Measurements from ENCODE around the gene FNDC5.
A peak's percentile ranks its signal among the peaks of the same experiment; 100 is the strongest.

Gene FNDC5

GRCh38 chr1:32897082-32898049 lies 26.7 kb upstream of the FNDC5 start:
- DNase-seq: no peak

GRCh38 chr1:32896451-32896850 lies 25.7 kb upstream of the FNDC5 start:
- no peak for DNase-seq

GRCh38 chr1:32895325-32896215 lies 24.9 kb upstream of the FNDC5 start:
- no peak for DNase-seq

GRCh38 chr1:32894681-32895080 lies 24.0 kb upstream of the FNDC5 start:
- DNase-seq: no peak

GRCh38 chr1:32894019-32894600 lies 23.4 kb upstream of the FNDC5 start:
- no peak for DNase-seq

- no peak for DNase-seq
These were observed 22.7 kb upstream of the FNDC5 start for GRCh38 chr1:32893198-32894018.

GRCh38 chr1:32892368-32893197 lies 21.9 kb upstream of the FNDC5 start:
- no peak for DNase-seq

- DNase-seq: no peak
These were observed 20.9 kb upstream of the FNDC5 start for GRCh38 chr1:32891630-32892029.

GRCh38 chr1:32891241-32891570 lies 20.5 kb upstream of the FNDC5 start:
- DNase-seq: no peak

- DNase-seq: no peak
These were observed 20.0 kb upstream of the FNDC5 start for GRCh38 chr1:32890516-32891240.

GRCh38 chr1:32889731-32890278 lies 19.1 kb upstream of the FNDC5 start:
- DNase-seq: no peak

GRCh38 chr1:32888677-32889420 lies 18.1 kb upstream of the FNDC5 start:
- DNase-seq: no peak

- DNase-seq: no peak
These were observed 17.4 kb upstream of the FNDC5 start for GRCh38 chr1:32888134-32888533.

GRCh38 chr1:32887623-32888022 lies 16.9 kb upstream of the FNDC5 start:
- DNase-seq: no peak

GRCh38 chr1:32886828-32887414 lies 16.2 kb upstream of the FNDC5 start:
- no peak for DNase-seq

- DNase-seq: peak; percentile 34
These were observed 15.5 kb upstream of the FNDC5 start, which contains the start of gene HPCA for GRCh38 chr1:32886004-32886827. HPCA (plus strand) TSS chr1:32886491; CDS start chr1:32888899, 2,408 bp downstream.

- no peak for DNase-seq
These were observed 14.9 kb upstream of the FNDC5 start for GRCh38 chr1:32885676-32886003.

GRCh38 chr1:32884726-32885125 lies 14.0 kb upstream of the FNDC5 start:
- DNase-seq: no peak

- no peak for DNase-seq
These were observed 13.3 kb upstream of the FNDC5 start for GRCh38 chr1:32884032-32884372.

Measured in kidney glomerular epithelial cell (primary cell).